ENCODE measurements around the gene MAP3K20.

DNA sequence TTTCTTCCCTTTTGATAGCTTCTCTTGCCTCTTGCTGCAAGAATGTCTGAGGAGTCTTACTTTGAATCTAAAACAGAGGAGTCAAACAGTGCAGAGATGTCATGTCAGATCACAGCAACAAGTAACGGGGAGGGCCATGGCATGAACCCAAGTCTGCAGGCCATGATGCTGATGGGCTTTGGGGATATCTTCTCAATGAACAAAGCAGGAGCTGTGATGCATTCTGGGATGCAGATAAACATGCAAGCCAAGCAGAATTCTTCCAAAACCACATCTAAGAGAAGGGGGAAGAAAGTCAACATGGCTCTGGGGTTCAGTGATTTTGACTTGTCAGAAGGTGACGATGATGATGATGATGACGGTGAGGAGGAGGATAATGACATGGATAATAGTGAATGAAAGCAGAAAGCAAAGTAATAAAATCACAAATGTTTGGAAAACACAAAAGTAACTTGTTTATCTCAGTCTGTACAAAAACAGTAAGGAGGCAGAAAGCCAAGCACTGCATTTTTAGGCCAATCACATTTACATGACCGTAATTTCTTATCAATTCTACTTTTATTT, 145.6 kb downstream of the MAP3K20 start:
- TF ChIP-seq, protein P1, sequence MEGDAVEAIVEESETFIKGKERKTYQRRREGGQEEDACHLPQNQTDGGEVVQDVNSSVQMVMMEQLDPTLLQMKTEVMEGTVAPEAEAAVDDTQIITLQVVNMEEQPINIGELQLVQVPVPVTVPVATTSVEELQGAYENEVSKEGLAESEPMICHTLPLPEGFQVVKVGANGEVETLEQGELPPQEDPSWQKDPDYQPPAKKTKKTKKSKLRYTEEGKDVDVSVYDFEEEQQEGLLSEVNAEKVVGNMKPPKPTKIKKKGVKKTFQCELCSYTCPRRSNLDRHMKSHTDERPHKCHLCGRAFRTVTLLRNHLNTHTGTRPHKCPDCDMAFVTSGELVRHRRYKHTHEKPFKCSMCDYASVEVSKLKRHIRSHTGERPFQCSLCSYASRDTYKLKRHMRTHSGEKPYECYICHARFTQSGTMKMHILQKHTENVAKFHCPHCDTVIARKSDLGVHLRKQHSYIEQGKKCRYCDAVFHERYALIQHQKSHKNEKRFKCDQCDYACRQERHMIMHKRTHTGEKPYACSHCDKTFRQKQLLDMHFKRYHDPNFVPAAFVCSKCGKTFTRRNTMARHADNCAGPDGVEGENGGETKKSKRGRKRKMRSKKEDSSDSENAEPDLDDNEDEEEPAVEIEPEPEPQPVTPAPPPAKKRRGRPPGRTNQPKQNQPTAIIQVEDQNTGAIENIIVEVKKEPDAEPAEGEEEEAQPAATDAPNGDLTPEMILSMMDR (IDR thresholded peaks at IDR 0.05; ENCODE audit: borderline replicate concordance, extremely low read depth, low read length, poor library complexity, severe bottlenecking), result no peak
- no peak for TF ChIP-seq EZH2 (IDR thresholded peaks at IDR 0.05; ENCODE audit: borderline replicate concordance, low read depth, low read length, severe bottlenecking)

All from DND-41 (cell line).